K562 (cell line): ENCODE measurements around the gene C2orf92. TPM values are rescaled to one million over a fixed set of nuclear protein-coding genes. Genes with fewer than 3 reads are reported as not detected.
A peak's percentile ranks its signal among the peaks of the same experiment; 100 is the strongest.

Experiments
- ATAC-seq: fragments of 200-7000 bp; cut with Tn5 transposase; 3 replicates; pipeline ENCODE4 v1.9.1; 2020; ENCODE audit warnings: moderate library complexity
- BruUV-seq: library from RNA; stranded (reverse); fragments of 400-500 nt; replicated peaks from 2 replicates; lab custom pipeline; 2021; lab: Mats Ljungman, UMichigan
- CTCF ChIA-PET: fragments of 300-600 bp; formaldehyde crosslinking; extraction: SDS; loops from one replicate; lab custom pipeline; 2021; ENCODE audit warnings: low intra/inter-chr PET ratio; lab: Yijun Ruan, JAX
- POLR2A ChIA-PET: fragments of 300-600, 350-650 bp; sonication (Branson Sonifier 250); formaldehyde crosslinking; extraction: SDS; loops from one replicate; lab custom pipeline; 2021; ENCODE audit warnings: antibody characterized with exemption, inconsistent platforms; lab: Yijun Ruan, JAX
- DNase-seq, 4 experiments: peaks; one replicate each; pipeline versions ENCODE4 v3.0.0 to v3.0.0-alpha.2; 2011 to 2018; ENCODE audit warnings: low spot score in 3 of 4, mixed read lengths in 3 of 4; ENCODE audit errors: extremely low read depth in 1 of 4
- FAIRE-seq: peaks from 2 replicates; lab custom pipeline; 2011; peaks lifted over from hg19 to GRCh38; lab: Jason Lieb, UNC
- H2AFZ ChIP-seq: 2 replicates; pipeline ENCODE4 v1.6.0; 2011; ENCODE audit warnings: low read depth, low read length, control low read depth, inconsistent platforms
- H3K27ac ChIP-seq: fragments of 200-600 bp; 3 replicates; pipeline ENCODE4 v1.8.0; 2011; ENCODE audit warnings: low read depth, mild to moderate bottlenecking, control low read depth, inconsistent platforms, low read length, moderate library complexity, mixed read lengths; ENCODE audit errors: extremely low read depth
- H3K27me3 ChIP-seq, 2 experiments: fragments of 300-600 bp in 1 of 2; 2 replicates in 1 of 2; 3 replicates in 1 of 2; pipeline versions ENCODE4 v1.6.0 to v1.8.0; 2011; ENCODE audit warnings: inconsistent platforms in 2 of 2, low read length in 2 of 2, mild to moderate bottlenecking in 1 of 2, mixed read lengths in 1 of 2, moderate library complexity in 1 of 2; ENCODE audit not compliant: control insufficient read depth in 2 of 2, insufficient read depth in 2 of 2
- H3K36me3 ChIP-seq: fragments of 300-600 bp; 3 replicates; pipeline ENCODE4 v1.8.0; 2011; ENCODE audit warnings: mild to moderate bottlenecking, low read length, inconsistent platforms; ENCODE audit not compliant: control insufficient read depth, insufficient read depth
- H3K4me1 ChIP-seq, 2 experiments: fragments of 200-600 bp in 1 of 2; replicated peaks in 1 of 2; 2 replicates in 1 of 2; 3 replicates in 1 of 2; pipeline versions ENCODE4 v1.5.1 to v1.8.0; 2011; ENCODE audit warnings: inconsistent platforms in 2 of 2, low read length in 2 of 2, mild to moderate bottlenecking in 1 of 2, mixed read lengths in 1 of 2, moderate library complexity in 1 of 2; ENCODE audit not compliant: control insufficient read depth in 2 of 2, insufficient read depth in 2 of 2
- H3K4me2 ChIP-seq: 2 replicates; pipeline ENCODE4 v1.6.1; 2011; ENCODE audit warnings: low read length, control low read depth, inconsistent platforms, mixed read lengths; ENCODE audit not compliant: insufficient read depth
- H3K4me3 ChIP-seq: fragments of 200-600 bp; sonication (generic), shearing (Covaris generic); 2 replicates; pipeline ENCODE4 v1.5.1; 2016; ENCODE audit warnings: control low read depth, inconsistent platforms
- H3K79me2 ChIP-seq: fragments of 200-600 bp; 3 replicates; pipeline ENCODE4 v1.8.0; 2011; ENCODE audit warnings: low read length, inconsistent platforms; ENCODE audit not compliant: control insufficient read depth, insufficient read depth
- H3K9ac ChIP-seq, 2 experiments: 2 replicates each; pipeline versions ENCODE4 v1.6.0 to v1.6.1; 2011; ENCODE audit warnings: low read depth in 2 of 2, low read length in 2 of 2, control low read depth in 1 of 2, inconsistent platforms in 1 of 2, mild to moderate bottlenecking in 1 of 2, mixed read lengths in 1 of 2; ENCODE audit not compliant: insufficient read depth in 1 of 2
- H3K9me1 ChIP-seq: one replicate; pipeline ENCODE4 v1.6.0; 2011; ENCODE audit warnings: inconsistent platforms, mild to moderate bottlenecking, low read length, moderate library complexity; ENCODE audit not compliant: control insufficient read depth, insufficient read depth
- H3K9me3 ChIP-seq: replicated peaks from 2 replicates; pipeline ENCODE4 v1.5.1; 2011; ENCODE audit warnings: low read depth, low read length, inconsistent platforms; ENCODE audit not compliant: control insufficient read depth, insufficient read depth
- H4K20me1 ChIP-seq: replicated peaks from 2 replicates; pipeline ENCODE4 v1.6.1; 2011; ENCODE audit warnings: low read length, inconsistent platforms, mixed read lengths; ENCODE audit not compliant: control insufficient read depth, insufficient read depth
- BDP1 ChIP-seq: IDR thresholded peaks from 3 replicates; pipeline ENCODE4 v1.6.1; 2011; ENCODE audit not compliant: insufficient read length, insufficient read depth
- COPS2 ChIP-seq: fragments of 450-650 bp; conservative IDR thresholded peaks from 2 replicates; pipeline ENCODE4 v1.6.1; 2016; ENCODE audit warnings: mild to moderate bottlenecking, moderate library complexity
- E2F4 ChIP-seq: sonication (generic); formaldehyde crosslinking; IDR thresholded peaks from 2 replicates; pipeline ENCODE4 v1.8.0; 2022; ENCODE audit warnings: mild to moderate bottlenecking, low read depth, missing genetic modification reagents
- GABPB1 ChIP-seq: sonication (generic); formaldehyde crosslinking; IDR thresholded peaks from 2 replicates; pipeline ENCODE4 v1.8.0; 2022; ENCODE audit warnings: mild to moderate bottlenecking, missing genetic modification reagents
- HCFC1 ChIP-seq: IDR thresholded peaks from 2 replicates; pipeline ENCODE4 v1.6.1; 2012; ENCODE audit warnings: low read depth, low read length, improper control_type of control experiment
- TRIM25 ChIP-seq: fragments of 450-650 bp; IDR thresholded peaks from 2 replicates; pipeline ENCODE4 v1.7.0; 2016; ENCODE audit warnings: borderline replicate concordance
- ZBTB17 ChIP-seq: fragments of 450-650 bp; formaldehyde crosslinking; IDR thresholded peaks from 2 replicates; pipeline ENCODE4 v1.4.0; 2020; ENCODE audit warnings: mild to moderate bottlenecking
- ZNF133 ChIP-seq: fragments of 250-450 bp; sonication (Bioruptor Pico); IDR thresholded peaks from 2 replicates; pipeline ENCODE4 v1.4.0; 2020; ENCODE audit warnings: mild to moderate bottlenecking
- WGBS: fragments of 100-300 bp; shearing (Covaris generic); methylation state at CpG from one replicate; pipeline ENCODE4 v1.1.6; 2016; ENCODE audit warnings: low coverage, mixed read lengths; ENCODE audit not compliant: insufficient coverage; ENCODE audit errors: missing lambda C conversion rate; 5-methylcytosine and 5-hydroxymethylcytosine counted together
- in situ Hi-C: fragments of 300-500 bp; cut with MboI; formaldehyde crosslinking; loops from 4 replicates; pipeline ENCODE4 v1.15.0; 2018; ENCODE audit warnings: inconsistent platforms, mixed read lengths
- intact Hi-C: fragments of 100-400 bp; cut with micrococcal nuclease; formaldehyde crosslinking; loops from 2 replicates; pipeline ENCODE4 v1.14.2; 2022
- polyA plus RNA-seq, 8 experiments: library from polyadenylated mRNA; depleted of rRNA in 4 of 8; stranded (reverse) in 5 of 8; unstranded in 3 of 8; fragments of >200 nt; fragmentation: Nextera tagmentation in 2 of 8; fragmentation: Illumina TruSeq in 1 of 8; extraction: Ambion mirVana in 2 of 8; extraction: Trizol in 1 of 8; gene quantifications; 2 replicates each; pipeline versions ENCODE4 v1.2.1 to v1.2.3, GENCODE V29; 2011 to 2014; ENCODE audit warnings: inconsistent platforms in 1 of 8, missing spikeins in 1 of 8
- total RNA-seq, 7 experiments: library from RNA; depleted of rRNA in 6 of 7; stranded (reverse); fragments of >200 nt in 6 of 7; fragmentation: Illumina TruSeq in 2 of 7; extraction: Trizol in 2 of 7; gene quantifications; 2 replicates each; pipeline versions ENCODE4 v1.2.1 to v1.2.3, GENCODE V29; 2011 to 2021; ENCODE audit warnings: low replicate concordance in 1 of 7

The C2orf92 gene
- total and polyA plus RNA-seq, 9 of the 15 experiments (the other 6 are each of a cell fraction or from before 2014, with no cell fraction given), result 0.65 to 6.8 (median 3.6) TPM

GRCh38 chr2:97646977-97647376, 22.5 kb upstream of the C2orf92 start:
- FAIRE-seq, result no peak
- in situ Hi-C loops, result no loop called here
- TF ChIP-seq TRIM25, result no peak
- no peak for TF ChIP-seq GABPB1 (CRISPR knock-in tag)
- TF ChIP-seq ZNF133, result no peak
- no peak for TF ChIP-seq HCFC1
- no peak for TF ChIP-seq E2F4 (CRISPR knock-in tag)
- TF ChIP-seq COPS2, result no peak
- no peak for TF ChIP-seq BDP1
- no peak for TF ChIP-seq ZBTB17 (CRISPR knock-in tag)
- TF ChIP-seq, all 486 proteins: peak for 0
- peak in 2 of 4 experiments; percentile 3 to 13 for DNase-seq
- 3% methylated on average over 4 of the region's 4 CpGs for WGBS
- H3K4me1 ChIP-seq, result peaks cover 13 to 19% of the 10 kb centered on the region in 2 experiments
- peaks cover 40% of the 10 kb centered on the region for H3K36me3 ChIP-seq
- ChIA-PET CTCF (no interaction called here), POLR2A (interaction anchor here (0.6 to 11.8 kb wide), 4 partner anchors 8 to 24 kb away, joined by 4 to 135 read pairs (median 22); partner anchors contain the start of gene ACTR1B)
- H3K79me2 ChIP-seq, result peaks cover 32% of the 10 kb centered on the region
- peak overlapping the region; percentile 86 for H3K4me2 ChIP-seq
- peak overlapping the region; percentile 92 for H3K27ac ChIP-seq
- H4K20me1 ChIP-seq, result 0 out of 2 replicates have a peak, but pooled peaks cover 4% of the 10 kb centered on the region
- no peaks in the 10 kb centered on the region for H3K9me1 ChIP-seq
- H3K4me3 ChIP-seq, result peak overlapping the region; percentile 81
- no peaks in the 10 kb centered on the region for H3K27me3 ChIP-seq
- H3K9me3 ChIP-seq, result no peaks in the 10 kb centered on the region
- H2AFZ ChIP-seq, result no peak overlapping the region
- no TSS peak for BruUV-seq
- peak overlapping the region; percentile 92 to 100; a peak in 3 of 4 replicates for H3K9ac ChIP-seq
- intact Hi-C loops, result loop anchor here (10.0 kb wide), 1 partner anchor 52 kb away; no protein-coding TSS in a partner anchor
- no peak for ATAC-seq
